ENCODE results near the gene EWSR1.
"Not testable (repeated sequence)": the region's sequence is repeated elsewhere in the genome, so short reads cannot be mapped to it uniquely, and the experiment has no call there.

Gene EWSR1

GRCh38 chr22:29267858-29268510 lies at the start of gene EWSR1, which contains the start of gene RHBDD3:
TSS of gene EWSR1 (plus strand) at chr22:29268268. CDS start at chr22:29268337, 69 bp downstream.
TSS of gene RHBDD3 (minus strand) at chr22:29267981. CDS start at chr22:29265626, 2,355 bp downstream.
- Mint-ChIP-seq H3K27me3 (no peaks in the 10 kb centered on the region), H3K36me3 (ENCODE audit: low read depth) (peaks cover 93% of the 10 kb centered on the region), H3K9me3 (no peaks in the 10 kb centered on the region), H3K4me3 (peak within 1 kb of the TSS; percentile 87), H3K4me1 (ENCODE audit: low read depth) (peaks cover 47% of the 10 kb centered on the region), H3K27ac (peak within 1 kb of the TSS; percentile 100)
- intact Hi-C loops (cut with micrococcal nuclease), result loop anchor here (2.0 kb wide), 3 partner anchors 35 to 115 kb away; no protein-coding TSS in a partner anchor

- Mint-ChIP-seq H3K4me3 (no peak overlapping the region), H3K36me3 (ENCODE audit: low read depth) (no peaks in the 10 kb centered on the region), H3K27ac (no peak overlapping the region), H3K27me3 (no peaks in the 10 kb centered on the region), H3K4me1 (ENCODE audit: low read depth) (peaks cover 16% of the 10 kb centered on the region), H3K9me3 (no peaks in the 10 kb centered on the region)
- intact Hi-C loops (cut with micrococcal nuclease), result no loop called here
These were observed 49.2 kb upstream of the EWSR1 start for GRCh38 chr22:29218758-29219408.

GRCh38 chr22:29219409-29219782 lies 48.7 kb upstream of the EWSR1 start:
- H3K4me3 Mint-ChIP-seq; H3K27me3 Mint-ChIP-seq; intact Hi-C loops (cut with micrococcal nuclease); H3K9me3 Mint-ChIP-seq; H3K36me3 Mint-ChIP-seq (ENCODE audit: low read depth); H3K27ac Mint-ChIP-seq: not testable (repeated sequence)
- H3K4me1 Mint-ChIP-seq (ENCODE audit: low read depth), result peaks cover 16% of the 10 kb centered on the region

- H3K4me3 Mint-ChIP-seq, result no peak overlapping the region
- no peaks in the 10 kb centered on the region for H3K36me3 Mint-ChIP-seq (ENCODE audit: low read depth)
- H3K4me1 Mint-ChIP-seq (ENCODE audit: low read depth), result peaks cover 19% of the 10 kb centered on the region
- no peak overlapping the region for H3K27ac Mint-ChIP-seq
- intact Hi-C loops (cut with micrococcal nuclease), result no loop called here
- no peaks in the 10 kb centered on the region for H3K9me3 Mint-ChIP-seq
- H3K27me3 Mint-ChIP-seq, result no peaks in the 10 kb centered on the region
These were observed 48.0 kb upstream of the EWSR1 start for GRCh38 chr22:29219881-29220670.

GRCh38 chr22:29224121-29224858 lies 43.8 kb upstream of the EWSR1 start:
- no peak overlapping the region for H3K27ac Mint-ChIP-seq
- H3K36me3 Mint-ChIP-seq (ENCODE audit: low read depth), result no peaks in the 10 kb centered on the region
- intact Hi-C loops (cut with micrococcal nuclease), result no loop called here
- no peak overlapping the region for H3K4me3 Mint-ChIP-seq
- H3K9me3 Mint-ChIP-seq, result no peaks in the 10 kb centered on the region
- H3K27me3 Mint-ChIP-seq, result no peaks in the 10 kb centered on the region
- H3K4me1 Mint-ChIP-seq (ENCODE audit: low read depth), result peaks cover 12% of the 10 kb centered on the region

GRCh38 chr22:29224859-29225410 lies 43.1 kb upstream of the EWSR1 start:
- Mint-ChIP-seq H3K36me3 (ENCODE audit: low read depth) (no peaks in the 10 kb centered on the region), H3K4me1 (ENCODE audit: low read depth) (peaks cover 12% of the 10 kb centered on the region), H3K27ac (no peak overlapping the region), H3K4me3 (no peak overlapping the region), H3K27me3 (no peaks in the 10 kb centered on the region), H3K9me3 (no peaks in the 10 kb centered on the region)
- intact Hi-C loops (cut with micrococcal nuclease), result no loop called here

GRCh38 chr22:29225422-29226090 lies 42.5 kb upstream of the EWSR1 start:
- Mint-ChIP-seq H3K4me3 (no peak overlapping the region), H3K4me1 (ENCODE audit: low read depth) (peaks cover 12% of the 10 kb centered on the region), H3K36me3 (ENCODE audit: low read depth) (no peaks in the 10 kb centered on the region), H3K9me3 (no peaks in the 10 kb centered on the region), H3K27me3 (no peaks in the 10 kb centered on the region), H3K27ac (peak overlapping the region; percentile 12)
- intact Hi-C loops (cut with micrococcal nuclease), result no loop called here

GRCh38 chr22:29226351-29226981 lies 41.6 kb upstream of the EWSR1 start:
- intact Hi-C loops (cut with micrococcal nuclease), result no loop called here
- H3K36me3 Mint-ChIP-seq (ENCODE audit: low read depth), result no peaks in the 10 kb centered on the region
- peaks cover 12% of the 10 kb centered on the region for H3K4me1 Mint-ChIP-seq (ENCODE audit: low read depth)
- no peak overlapping the region for H3K4me3 Mint-ChIP-seq
- H3K27me3 Mint-ChIP-seq, result no peaks in the 10 kb centered on the region
- no peak overlapping the region for H3K27ac Mint-ChIP-seq
- H3K9me3 Mint-ChIP-seq, result no peaks in the 10 kb centered on the region

GRCh38 chr22:29230972-29231875 lies 36.8 kb upstream of the EWSR1 start:
- intact Hi-C loops (cut with micrococcal nuclease), result no loop called here
- peaks cover 9% of the 10 kb centered on the region for H3K9me3 Mint-ChIP-seq

GRCh38 chr22:29231971-29232959 lies 35.8 kb upstream of the EWSR1 start:
- Mint-ChIP-seq H3K4me3 (no peak overlapping the region), H3K36me3 (ENCODE audit: low read depth) (no peaks in the 10 kb centered on the region), H3K27ac (no peak overlapping the region), H3K27me3 (no peaks in the 10 kb centered on the region), H3K9me3 (peaks cover 9% of the 10 kb centered on the region), H3K4me1 (ENCODE audit: low read depth) (no peaks in the 10 kb centered on the region)
- intact Hi-C loops (cut with micrococcal nuclease), result no loop called here

More at GRCh38 chr22:29230972-29231875, 36.8 kb upstream of the EWSR1 start:
- no peaks in the 10 kb centered on the region for H3K4me1 Mint-ChIP-seq (ENCODE audit: low read depth)
- H3K4me3 Mint-ChIP-seq, result no peak overlapping the region
- no peaks in the 10 kb centered on the region for H3K27me3 Mint-ChIP-seq
- H3K27ac Mint-ChIP-seq, result no peak overlapping the region
- H3K36me3 Mint-ChIP-seq (ENCODE audit: low read depth), result no peaks in the 10 kb centered on the region

GRCh38 chr22:29233277-29233877 lies 34.7 kb upstream of the EWSR1 start:
- Mint-ChIP-seq H3K36me3 (ENCODE audit: low read depth) (no peaks in the 10 kb centered on the region), H3K27me3 (no peaks in the 10 kb centered on the region), H3K27ac (no peak overlapping the region), H3K4me1 (ENCODE audit: low read depth) (no peaks in the 10 kb centered on the region), H3K9me3 (peaks cover 9% of the 10 kb centered on the region), H3K4me3 (no peak overlapping the region)
- intact Hi-C loops (cut with micrococcal nuclease), result no loop called here

Measured in dendritic cell treated with granulocyte-macrophage colony-stimulating factor and Interleukin-4, amounts not matched to agents 40 ng/mL and 50 ng/mL, for 4 days (primary cell).